IPS-15b (cell line): ENCODE data around the gene ZFP62.
A peak's percentile ranks its signal among the peaks of the same experiment; 100 is the strongest.
"Not testable (repeated sequence)": the region's sequence is repeated elsewhere in the genome, so short reads cannot be mapped to it uniquely, and the experiment has no call there.

Source experiments
- H3K27me3 ChIP-seq: one replicate; pipeline ENCODE4 v1.6.1; 2013; ENCODE audit warnings: low read length; ENCODE audit not compliant: control insufficient read depth, insufficient read depth
- H3K36me3 ChIP-seq: one replicate; pipeline ENCODE4 v1.6.1; 2013; ENCODE audit warnings: low read length; ENCODE audit not compliant: control insufficient read depth, insufficient read depth
- H3K4me1 ChIP-seq: one replicate; pipeline ENCODE4 v1.6.1; 2013; ENCODE audit warnings: mild to moderate bottlenecking, low read length; ENCODE audit not compliant: control insufficient read depth, insufficient read depth
- H3K4me3 ChIP-seq: one replicate; pipeline ENCODE4 v1.5.1; 2013; ENCODE audit warnings: low read depth, low read length
- H3K9ac ChIP-seq: one replicate; pipeline ENCODE4 v1.6.1; 2013; ENCODE audit warnings: low read depth, mild to moderate bottlenecking, low read length
- H3K9me3 ChIP-seq: one replicate; pipeline ENCODE4 v1.6.1; 2013; ENCODE audit warnings: mild to moderate bottlenecking, low read length; ENCODE audit not compliant: control insufficient read depth, insufficient read depth

ZFP62 gene

DNA sequence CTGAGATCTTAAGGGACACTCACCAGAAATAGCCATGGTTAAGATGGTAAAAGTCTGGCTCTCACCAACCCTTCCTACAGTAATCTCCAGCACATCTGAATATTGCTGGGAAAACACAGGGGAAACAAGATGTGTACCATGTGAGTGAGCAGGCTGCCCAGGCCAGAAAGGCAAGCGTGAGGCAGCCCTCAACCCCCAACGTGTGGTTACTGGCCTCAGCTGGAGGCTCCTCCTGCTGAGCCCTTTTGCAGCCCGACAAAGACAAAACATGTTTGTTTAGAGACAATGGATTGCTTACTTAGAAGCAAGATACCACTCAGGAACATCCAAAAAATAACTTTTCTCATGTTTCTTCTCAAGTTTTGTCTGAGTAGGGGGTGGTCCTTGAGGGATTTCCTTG, 16.6 kb downstream of the ZFP62 start:
- H3K4me1 ChIP-seq: peaks cover 6% of the 10 kb centered on the region
- no peaks in the 10 kb centered on the region for H3K27me3 ChIP-seq
- H3K4me3 ChIP-seq: no peak overlapping the region
- no peak overlapping the region for H3K9ac ChIP-seq
- peaks cover 10% of the 10 kb centered on the region for H3K9me3 ChIP-seq
- H3K36me3 ChIP-seq: peaks cover 5% of the 10 kb centered on the region

DNA sequence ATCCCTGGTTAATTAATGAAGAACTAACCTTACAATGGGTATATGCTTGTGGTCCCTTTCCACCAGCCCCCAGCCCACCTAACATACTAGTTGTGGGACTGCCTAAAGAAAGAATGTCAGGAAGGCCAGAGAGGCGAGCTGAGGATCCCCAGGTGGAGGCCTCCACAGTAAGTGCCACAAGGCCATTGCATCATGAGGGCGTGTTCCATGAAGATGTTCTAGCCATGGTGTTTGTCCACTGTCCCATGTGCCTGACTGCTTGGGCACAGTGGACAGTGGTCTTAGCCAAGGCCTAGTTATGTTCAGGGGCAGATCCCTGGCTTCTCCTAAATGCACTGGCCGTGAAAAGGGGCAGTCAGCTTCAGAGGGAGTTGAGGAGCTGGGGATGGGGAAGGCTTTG, 21.1 kb downstream of the ZFP62 start:
- no peak overlapping the region for H3K4me3 ChIP-seq
- peaks cover 6% of the 10 kb centered on the region for H3K4me1 ChIP-seq
- H3K9ac ChIP-seq: no peak overlapping the region
- H3K27me3 ChIP-seq: no peaks in the 10 kb centered on the region
- H3K9me3 ChIP-seq: no peaks in the 10 kb centered on the region
- H3K36me3 ChIP-seq: no peaks in the 10 kb centered on the region

DNA sequence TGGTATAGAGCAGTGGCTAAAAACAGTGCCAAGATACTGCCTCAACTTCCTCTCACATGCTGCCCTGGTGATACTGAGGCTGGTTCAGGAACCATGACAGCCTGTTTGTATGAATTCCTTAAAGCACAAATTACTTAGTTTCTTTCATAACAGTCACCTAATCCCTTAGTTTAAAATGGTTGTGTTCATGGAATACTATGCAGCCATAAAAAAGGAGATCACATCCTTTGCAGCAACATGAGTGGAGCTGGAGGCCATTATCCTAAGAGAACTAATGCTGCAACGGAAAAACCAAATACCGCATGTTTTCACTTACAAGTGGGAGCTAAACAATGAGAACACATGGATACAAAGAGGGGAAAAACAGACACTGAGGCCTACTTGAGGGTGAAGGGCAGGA, 21.8 kb downstream of the ZFP62 start:
- Histone ChIP-seq H3K27me3 (no peaks in the 10 kb centered on the region), H3K4me3 (no peak overlapping the region), H3K4me1 (peaks cover 2% of the 10 kb centered on the region), H3K36me3 (no peaks in the 10 kb centered on the region), H3K9ac (no peak overlapping the region), H3K9me3 (no peaks in the 10 kb centered on the region)

DNA sequence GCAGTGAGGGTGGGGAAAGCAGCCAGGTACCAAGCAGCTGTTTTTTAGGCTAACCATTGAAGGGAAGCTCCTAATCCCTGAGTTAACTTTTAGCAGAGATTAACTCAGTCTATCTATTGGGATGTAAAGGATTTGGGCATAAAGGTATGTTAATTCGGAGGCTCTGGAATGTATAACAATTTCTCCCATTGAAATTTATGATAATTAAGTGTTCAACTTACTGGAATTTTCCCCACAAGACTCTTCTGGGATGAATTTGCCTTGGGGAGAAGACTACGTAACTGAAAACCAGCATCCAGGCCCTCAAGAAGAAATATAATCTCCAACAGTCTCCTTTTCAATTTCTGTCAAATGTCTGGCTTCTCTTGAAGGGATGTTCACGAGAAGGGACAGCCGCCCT, 23.6 kb downstream of the ZFP62 start:
- H3K4me3 ChIP-seq: no peak overlapping the region

DNA sequence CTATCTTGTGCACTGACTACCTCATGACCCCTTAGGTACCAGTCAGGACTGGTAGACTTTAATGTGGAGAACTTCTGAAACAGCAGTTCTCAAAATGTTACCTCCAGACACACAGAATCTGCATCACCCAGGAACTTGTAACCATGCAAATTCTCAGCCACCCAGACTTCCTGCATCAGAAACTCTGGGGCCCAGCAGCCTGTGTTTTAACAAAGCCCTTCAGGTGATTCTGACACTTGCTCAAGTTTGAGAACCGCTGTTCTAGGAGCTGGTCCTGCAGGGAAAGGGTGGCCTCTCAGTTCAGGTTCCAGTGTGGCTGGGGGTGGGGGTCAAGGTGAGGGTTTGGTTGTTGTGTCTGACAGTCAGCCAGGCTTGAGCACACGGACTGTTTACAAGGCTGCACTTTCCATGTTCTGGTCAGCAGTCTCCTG, 28.4 kb downstream of the ZFP62 start:
- H3K9ac ChIP-seq: no peak overlapping the region
- peaks cover 9% of the 10 kb centered on the region for H3K9me3 ChIP-seq
- H3K27me3 ChIP-seq: peaks cover 24% of the 10 kb centered on the region
- H3K4me3 ChIP-seq: no peak overlapping the region
- H3K4me1 ChIP-seq: peaks cover 2% of the 10 kb centered on the region
- no peaks in the 10 kb centered on the region for H3K36me3 ChIP-seq

More for the DNA sequence above, 23.6 kb downstream of the ZFP62 start:
- Histone ChIP-seq H3K9me3 (no peaks in the 10 kb centered on the region), H3K9ac (no peak overlapping the region), H3K4me1 (peaks cover 2% of the 10 kb centered on the region), H3K27me3 (peaks cover 4% of the 10 kb centered on the region), H3K36me3 (no peaks in the 10 kb centered on the region)

DNA sequence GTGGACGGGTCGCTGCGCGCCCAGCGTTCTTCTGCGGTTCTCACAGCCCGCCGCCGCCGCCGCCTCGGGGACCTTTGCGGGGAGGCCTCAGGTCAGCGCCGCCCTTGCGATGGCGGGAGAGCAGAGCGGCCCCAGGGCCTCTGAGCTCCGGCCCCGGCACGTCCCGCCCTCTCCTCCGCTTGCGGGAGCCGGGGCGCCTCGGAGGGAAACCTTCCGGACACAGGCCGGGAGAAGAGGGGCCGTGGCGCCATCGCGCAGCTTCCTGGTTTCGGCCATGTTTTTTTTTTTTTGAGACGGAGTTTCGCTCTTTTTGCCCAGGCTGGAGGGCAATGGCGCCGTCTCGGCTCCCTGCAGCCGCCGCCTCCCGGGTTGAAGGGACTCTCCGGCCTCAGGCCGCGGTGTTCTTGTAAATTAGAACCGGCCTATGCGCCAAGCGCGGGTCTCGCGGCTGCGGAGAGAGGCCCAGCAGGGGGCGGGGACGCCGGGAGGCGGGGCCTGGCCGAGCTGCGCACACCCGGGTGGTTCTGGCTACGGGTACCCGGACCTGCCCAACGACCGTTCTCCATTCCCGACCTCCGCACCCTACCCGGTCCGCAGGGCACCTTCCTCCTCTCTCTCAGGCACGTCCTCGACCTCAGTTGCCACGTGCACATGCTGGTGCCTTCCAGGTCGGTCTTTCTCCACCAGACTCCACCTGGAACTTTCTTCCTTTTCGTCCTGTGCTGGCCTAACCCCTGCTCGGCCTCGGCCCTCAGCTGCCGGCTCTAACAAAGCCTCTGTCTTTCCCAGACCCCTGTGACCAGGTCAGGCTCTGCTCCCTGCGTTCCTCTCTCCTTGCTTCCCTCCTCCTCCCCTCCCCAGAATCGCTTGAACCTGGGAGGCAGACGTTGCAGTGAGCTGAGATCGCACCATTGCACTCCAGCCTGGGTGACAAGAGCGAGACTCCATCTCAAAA, 29.7 kb downstream of the ZFP62 start:
- H3K4me1 ChIP-seq: no peaks in the 10 kb centered on the region
- H3K36me3 ChIP-seq: no peaks in the 10 kb centered on the region
- peaks cover 31% of the 10 kb centered on the region for H3K27me3 ChIP-seq
- H3K9ac ChIP-seq: peak overlapping the region; percentile 93
- H3K9me3 ChIP-seq: peaks cover 9% of the 10 kb centered on the region
- H3K4me3 ChIP-seq: peak overlapping the region; percentile 77

DNA sequence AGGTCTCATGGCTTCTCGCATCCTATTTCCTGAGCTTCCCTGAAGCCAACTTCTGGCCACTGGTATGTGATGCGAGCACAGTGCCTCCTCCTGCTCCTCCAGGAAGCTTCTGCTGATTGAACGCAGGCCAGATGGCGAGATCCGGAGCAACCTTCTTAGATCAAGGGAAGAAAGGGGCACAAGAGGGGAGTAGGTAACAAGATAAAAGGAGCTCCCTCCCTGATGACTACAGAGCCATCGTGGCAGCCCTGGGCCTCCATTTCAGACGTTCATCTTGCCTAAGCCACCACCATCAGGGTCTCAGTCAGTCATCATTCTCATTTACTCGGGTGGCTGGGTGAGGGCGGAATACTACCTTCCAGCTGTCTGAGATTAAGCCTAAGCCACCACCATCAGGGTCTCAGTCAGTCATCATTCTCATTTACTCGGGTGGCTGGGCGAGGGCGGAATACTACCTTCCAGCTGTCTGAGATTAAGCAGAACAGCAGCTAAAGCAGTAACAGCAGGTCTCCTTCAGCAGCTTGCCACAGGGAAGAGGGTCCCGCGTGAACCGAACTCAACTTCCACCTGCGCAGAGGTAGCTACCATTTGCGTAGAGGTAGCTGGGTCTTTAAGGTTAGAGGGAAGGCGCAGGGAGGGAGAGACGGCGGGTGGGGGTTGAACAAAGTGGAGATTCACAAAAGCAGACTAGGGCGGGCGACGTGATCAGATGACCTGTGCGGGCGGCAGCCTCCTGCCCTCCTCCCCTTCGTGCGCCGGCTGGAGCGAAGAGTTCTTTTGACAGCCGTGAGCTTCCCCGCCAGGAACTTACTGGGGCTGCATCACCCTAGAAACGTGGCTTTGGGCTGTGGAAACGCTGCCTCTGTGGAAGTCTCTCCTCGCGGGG, 30.6 kb downstream of the ZFP62 start:
- Histone ChIP-seq H3K36me3 (no peaks in the 10 kb centered on the region), H3K9me3 (peaks cover 9% of the 10 kb centered on the region), H3K4me3 (peak overlapping the region; percentile 77), H3K27me3 (peaks cover 38% of the 10 kb centered on the region), H3K4me1 (no peaks in the 10 kb centered on the region), H3K9ac (no peak overlapping the region)

DNA sequence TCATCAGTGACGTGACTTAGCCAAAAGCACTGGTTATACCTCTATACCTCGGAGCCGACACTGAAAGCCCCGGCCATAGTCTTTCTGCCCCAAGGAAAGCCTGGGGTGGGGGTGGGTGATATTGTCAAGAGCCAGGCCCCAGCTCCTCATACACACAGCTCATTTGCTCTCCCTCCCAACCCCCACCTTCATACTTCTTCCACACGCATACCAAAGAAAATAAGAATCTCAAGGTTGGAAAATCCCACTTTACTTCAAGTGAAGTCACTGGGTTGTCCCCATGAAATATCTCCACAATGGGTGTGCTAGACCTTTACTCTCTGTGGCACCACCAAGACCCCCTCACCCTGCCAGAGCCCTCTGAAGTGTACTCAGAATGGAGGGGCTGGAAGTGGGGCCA, 31.4 kb downstream of the ZFP62 start:
- Histone ChIP-seq H3K36me3 (no peaks in the 10 kb centered on the region), H3K4me1 (no peaks in the 10 kb centered on the region), H3K27me3 (peaks cover 41% of the 10 kb centered on the region), H3K9me3 (peaks cover 9% of the 10 kb centered on the region), H3K4me3 (peak overlapping the region; percentile 8), H3K9ac (no peak overlapping the region)

DNA sequence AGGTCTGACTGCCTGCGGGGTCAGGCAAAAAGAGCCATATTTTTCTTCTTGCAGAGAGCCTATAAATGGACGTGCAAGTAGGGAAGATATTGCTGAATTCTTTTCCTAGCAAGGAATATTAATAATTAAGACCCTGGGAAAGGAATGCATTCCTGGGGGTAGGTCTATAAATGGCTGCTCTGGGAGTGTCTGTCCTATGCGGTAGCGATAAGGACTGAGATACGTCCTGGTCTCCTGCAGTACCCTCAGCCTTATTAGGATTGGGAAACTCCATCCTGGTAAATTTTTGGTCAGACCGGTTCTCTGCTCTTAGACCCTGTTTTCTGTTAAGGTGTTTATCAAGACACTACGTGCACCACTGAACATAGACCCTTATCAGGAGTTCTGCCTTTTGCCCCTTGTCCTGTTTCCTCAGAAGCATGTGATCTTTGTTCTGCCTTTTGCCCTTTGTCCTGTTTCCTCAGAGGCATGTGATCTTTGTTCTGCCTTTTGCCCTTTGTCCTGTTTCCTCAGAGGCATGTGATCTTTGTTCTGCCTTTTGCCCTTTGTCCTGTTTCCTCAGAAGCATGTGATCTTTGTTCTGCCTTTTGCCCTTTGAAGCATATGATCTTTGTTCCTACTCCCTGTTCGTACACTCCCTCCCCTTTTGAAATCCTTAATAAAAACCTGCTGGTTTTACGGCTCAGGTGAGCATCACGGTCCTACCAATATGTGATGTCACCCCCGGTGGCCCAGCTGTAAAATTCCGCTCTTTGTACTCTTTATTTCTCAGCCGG, 32.1 kb downstream of the ZFP62 start:
- not testable (repeated sequence) for H3K9ac ChIP-seq, H3K4me3 ChIP-seq, H3K36me3 ChIP-seq, H3K9me3 ChIP-seq, H3K4me1 ChIP-seq
- peaks cover 44% of the 10 kb centered on the region for H3K27me3 ChIP-seq

DNA sequence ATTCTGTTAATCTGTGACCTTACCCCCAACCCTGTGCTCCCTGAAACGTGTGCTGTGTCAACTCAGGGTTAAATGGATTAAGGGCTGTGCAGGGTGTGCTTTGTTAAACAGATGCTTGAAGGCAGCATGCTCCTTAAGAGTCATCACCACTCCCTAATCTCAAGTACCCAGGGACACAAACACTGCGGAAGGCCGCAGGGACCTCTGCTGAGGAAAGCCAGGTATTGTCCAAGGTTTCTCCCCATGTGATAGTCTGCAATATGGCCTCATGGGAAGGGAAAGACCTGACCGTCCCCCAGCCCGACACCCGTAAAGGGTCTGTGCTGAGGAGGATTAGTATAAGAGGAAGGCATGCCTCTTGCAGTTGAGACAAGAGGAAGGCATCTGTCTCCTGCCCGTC, 33.7 kb downstream of the ZFP62 start:
- not testable (repeated sequence) for H3K9me3 ChIP-seq, H3K36me3 ChIP-seq, H3K4me1 ChIP-seq, H3K9ac ChIP-seq, H3K4me3 ChIP-seq
- H3K27me3 ChIP-seq: peaks cover 43% of the 10 kb centered on the region

DNA sequence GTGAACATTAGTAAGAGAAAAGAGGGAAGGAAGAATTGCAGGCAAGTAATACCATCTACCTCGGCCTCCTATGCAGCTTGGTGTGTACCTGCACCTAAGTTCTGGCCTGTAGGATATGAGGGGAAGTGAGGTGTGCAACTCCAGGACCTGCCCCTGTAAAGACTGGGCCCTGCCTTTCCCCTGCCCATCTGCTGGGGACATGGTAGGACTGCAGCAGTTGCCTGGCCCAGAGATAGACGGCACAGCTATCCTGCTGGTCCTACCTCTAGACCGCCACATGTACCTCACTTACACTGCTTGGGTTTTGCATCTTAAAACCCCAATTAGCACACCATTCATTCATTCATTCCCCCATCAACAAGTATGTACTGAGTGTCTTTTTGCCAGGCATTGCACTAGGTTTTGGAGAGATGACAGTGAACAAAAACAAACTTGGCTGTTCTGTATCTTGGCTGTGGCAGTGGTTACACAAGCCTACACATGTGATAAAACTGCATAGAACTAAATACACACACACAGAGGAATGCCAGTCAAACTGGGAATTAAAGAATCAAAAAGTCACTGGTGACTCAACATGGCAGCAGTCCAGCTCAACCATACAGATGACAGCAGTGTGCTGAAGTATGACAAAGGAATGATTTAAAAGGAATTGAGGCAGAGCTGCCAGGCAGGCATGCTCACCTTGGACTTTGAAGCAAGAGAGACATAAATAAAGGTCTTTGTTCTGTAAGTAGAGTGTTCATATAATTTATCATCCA, 35.1 kb downstream of the ZFP62 start:
- Histone ChIP-seq H3K27me3 (peaks cover 40% of the 10 kb centered on the region), H3K4me1 (no peaks in the 10 kb centered on the region), H3K9me3 (peaks cover 9% of the 10 kb centered on the region), H3K4me3 (no peak overlapping the region), H3K36me3 (no peaks in the 10 kb centered on the region), H3K9ac (no peak overlapping the region)
